Peyer's patch (tissue), 4 donors: ENCODE results near the gene TIGD3. TPM values are rescaled to one million over a fixed set of nuclear protein-coding genes. Genes with fewer than 3 reads are reported as not detected.
A peak's percentile ranks its signal among the peaks of the same experiment; 100 is the strongest.

Experiments used
- DNase-seq, 3 donors: peaks; one replicate each; pipeline ENCODE4 v3.0.0-alpha.2; 2017 to 2019
- H3K27ac ChIP-seq, 4 donors: fragments of 200-600 bp; sonication (generic); one replicate each; pipeline ENCODE4 v1.5.1; 2016 to 2019
- H3K27me3 ChIP-seq, 2 donors: fragments of 200-600 bp; sonication (generic); one replicate each; pipeline ENCODE4 v1.5.1; 2019
- H3K36me3 ChIP-seq, 3 donors: fragments of 200-600 bp; sonication (generic); one replicate each; pipeline ENCODE4 v1.5.1; 2016 to 2019
- H3K4me1 ChIP-seq, 4 donors: fragments of 200-600 bp; sonication (generic); one replicate each; pipeline ENCODE4 v1.5.1; 2016 to 2019
- H3K4me3 ChIP-seq, 4 donors: fragments of 200-600 bp; sonication (generic); 1 replicate in 3 of 4; 2 replicates in 1 of 4; pipeline ENCODE4 v1.5.1; 2016 to 2019; ENCODE audit warnings: mild to moderate bottlenecking in 1 of 4
- H3K9me3 ChIP-seq, 4 donors: fragments of 200-600 bp; sonication (generic); one replicate each; pipeline ENCODE4 v1.5.1; 2016 to 2019; ENCODE audit warnings: mild to moderate bottlenecking in 1 of 4
- POLR2A ChIP-seq, 2 donors: fragments of 450-650 bp; IDR thresholded peaks; one replicate each; pipeline ENCODE4 v1.5.1; 2017; ENCODE audit warnings: antibody characterized with exemption in 2 of 2, mild to moderate bottlenecking in 2 of 2, moderate library complexity in 2 of 2
- total RNA-seq, 4 donors: library from RNA; depleted of rRNA; stranded (reverse); fragments of >200 nt; gene quantifications; one replicate each; pipeline ENCODE4 v1.1.0, GENCODE V29; 2016
- TF ChIP-seq, protein P1 (sequence below), 6 experiments: fragments of 450-650 bp in 4 of 6; fragments of 200-600 bp in 2 of 6; sonication (generic) in 1 of 6; IDR thresholded peaks; one replicate each; pipeline ENCODE4 v1.5.1; 2017 to 2019; ENCODE audit warnings: antibody characterized with exemption in 6 of 6, mild to moderate bottlenecking in 3 of 6, moderate library complexity in 1 of 6

TIGD3 gene, protein sequence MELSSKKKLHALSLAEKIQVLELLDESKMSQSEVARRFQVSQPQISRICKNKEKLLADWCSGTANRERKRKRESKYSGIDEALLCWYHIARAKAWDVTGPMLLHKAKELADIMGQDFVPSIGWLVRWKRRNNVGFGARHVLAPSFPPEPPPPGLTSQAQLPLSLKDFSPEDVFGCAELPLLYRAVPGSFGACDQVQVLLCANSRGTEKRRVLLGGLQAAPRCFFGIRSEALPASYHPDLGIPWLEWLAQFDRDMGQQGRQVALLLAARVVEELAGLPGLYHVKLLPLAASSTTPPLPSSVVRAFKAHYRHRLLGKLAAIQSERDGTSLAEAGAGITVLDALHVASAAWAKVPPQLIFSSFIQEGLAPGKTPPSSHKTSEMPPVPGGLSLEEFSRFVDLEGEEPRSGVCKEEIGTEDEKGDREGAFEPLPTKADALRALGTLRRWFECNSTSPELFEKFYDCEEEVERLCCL
- total RNA-seq = 10 to 100 TPM in 1 of 4 donors, 1 to 10 TPM in 3; 3.3 to 11.7 (median 7.7) TPM

DNA sequence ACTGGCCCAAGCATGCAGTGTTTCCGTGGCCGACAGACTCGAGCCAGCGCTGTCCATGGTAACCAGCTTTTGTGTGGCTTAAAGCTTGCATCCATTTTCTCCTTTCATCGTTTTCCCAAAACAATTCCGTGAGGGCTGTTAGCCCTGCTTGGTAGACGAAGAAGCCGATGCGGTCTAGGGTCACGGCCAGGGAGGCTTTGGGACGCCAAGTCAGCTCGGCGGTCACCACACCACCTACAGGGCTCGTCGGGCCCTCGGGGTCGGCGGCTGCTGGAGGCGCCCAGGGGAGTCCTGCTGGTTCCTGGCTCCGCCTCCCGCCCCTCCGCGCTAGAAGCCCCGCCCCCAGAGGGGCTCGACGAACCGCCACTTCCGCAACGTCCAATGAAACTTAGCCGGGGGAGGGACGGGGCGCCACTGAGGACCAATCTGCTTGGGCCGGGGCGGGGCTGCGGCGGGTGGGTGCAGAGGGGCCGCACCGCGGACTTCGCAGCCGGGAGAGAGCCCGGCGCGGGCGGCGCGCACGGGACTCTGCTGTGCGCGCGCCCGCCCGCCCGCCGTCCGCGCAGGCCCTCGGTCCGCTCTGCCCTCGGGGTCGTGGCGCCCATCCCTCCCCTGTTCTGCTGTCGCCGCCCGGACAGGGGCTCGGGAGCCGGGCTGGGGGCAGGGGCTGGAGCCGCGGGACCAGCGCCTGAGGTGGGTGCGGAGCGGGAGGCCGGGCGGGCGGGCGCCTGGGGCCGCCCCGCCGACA is at the start of gene TIGD3:
Gene TIGD3, plus strand, starts transcription at position 487 of the 748 bp plus-strand sequence. CDS start 1,058 bp downstream, outside the sequence.
- TF ChIP-seq, protein P1, sequence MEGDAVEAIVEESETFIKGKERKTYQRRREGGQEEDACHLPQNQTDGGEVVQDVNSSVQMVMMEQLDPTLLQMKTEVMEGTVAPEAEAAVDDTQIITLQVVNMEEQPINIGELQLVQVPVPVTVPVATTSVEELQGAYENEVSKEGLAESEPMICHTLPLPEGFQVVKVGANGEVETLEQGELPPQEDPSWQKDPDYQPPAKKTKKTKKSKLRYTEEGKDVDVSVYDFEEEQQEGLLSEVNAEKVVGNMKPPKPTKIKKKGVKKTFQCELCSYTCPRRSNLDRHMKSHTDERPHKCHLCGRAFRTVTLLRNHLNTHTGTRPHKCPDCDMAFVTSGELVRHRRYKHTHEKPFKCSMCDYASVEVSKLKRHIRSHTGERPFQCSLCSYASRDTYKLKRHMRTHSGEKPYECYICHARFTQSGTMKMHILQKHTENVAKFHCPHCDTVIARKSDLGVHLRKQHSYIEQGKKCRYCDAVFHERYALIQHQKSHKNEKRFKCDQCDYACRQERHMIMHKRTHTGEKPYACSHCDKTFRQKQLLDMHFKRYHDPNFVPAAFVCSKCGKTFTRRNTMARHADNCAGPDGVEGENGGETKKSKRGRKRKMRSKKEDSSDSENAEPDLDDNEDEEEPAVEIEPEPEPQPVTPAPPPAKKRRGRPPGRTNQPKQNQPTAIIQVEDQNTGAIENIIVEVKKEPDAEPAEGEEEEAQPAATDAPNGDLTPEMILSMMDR (IDR thresholded peaks at IDR 0.05) = peak in 1 of 6 experiments; percentile 7
- TF ChIP-seq POLR2A (IDR thresholded peaks at IDR 0.05) = peak; percentile 64 to 96
- H3K9me3 ChIP-seq = no peaks in the 10 kb centered on the region
- peaks cover 0 to 34% (median 0%) of the 10 kb centered on the region in 3 donors for H3K36me3 ChIP-seq
- H3K4me3 ChIP-seq = peak within 1 kb of the TSS; percentile 82 to 97 (median 87)
- peaks cover 0 to 41% (median 7%) of the 10 kb centered on the region in 4 donors for H3K4me1 ChIP-seq
- DNase-seq = peak; percentile 98 to 99 (median 98)
- no peaks in the 10 kb centered on the region for H3K27me3 ChIP-seq
- peak within 1 kb of the TSS; percentile 81 to 92 (median 88) for H3K27ac ChIP-seq

DNA sequence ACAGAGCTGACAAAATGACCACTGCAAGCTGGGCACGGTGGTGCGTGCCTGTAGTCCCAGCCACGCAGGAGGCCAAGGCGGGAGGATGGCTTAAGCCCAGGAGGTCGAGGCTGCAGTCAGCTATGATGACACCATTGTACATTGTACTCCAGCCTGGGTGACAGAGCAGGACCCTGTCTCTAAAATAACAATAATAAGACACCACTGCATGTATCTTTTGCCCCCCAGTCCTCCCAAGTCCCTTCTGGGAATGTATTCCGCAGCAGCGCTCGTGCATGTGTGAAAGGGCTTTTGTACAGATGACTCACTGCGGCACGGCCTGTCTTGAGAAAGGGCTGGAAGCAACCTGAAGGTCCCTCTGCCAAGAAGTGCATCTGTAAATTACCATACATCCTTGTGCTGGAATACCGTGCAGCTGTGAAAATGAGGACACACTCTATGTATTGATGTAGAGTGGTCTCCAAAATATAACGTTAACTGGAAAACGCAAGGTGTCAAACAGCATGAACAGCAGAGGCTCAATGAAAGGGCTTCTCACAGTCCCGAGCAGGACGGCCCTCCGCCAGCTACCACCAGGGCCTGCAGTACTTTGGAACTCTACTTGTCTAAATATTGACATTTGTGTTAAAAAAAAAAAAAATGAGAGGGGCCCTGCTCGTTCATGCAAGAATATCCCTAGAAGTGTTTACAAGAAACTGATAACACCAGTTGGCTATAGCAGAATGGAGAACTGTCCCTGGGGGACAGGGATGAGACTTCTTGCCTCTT is 48.9 kb upstream of the TIGD3 start:
- no peaks in the 10 kb centered on the region for H3K9me3 ChIP-seq

DNA sequence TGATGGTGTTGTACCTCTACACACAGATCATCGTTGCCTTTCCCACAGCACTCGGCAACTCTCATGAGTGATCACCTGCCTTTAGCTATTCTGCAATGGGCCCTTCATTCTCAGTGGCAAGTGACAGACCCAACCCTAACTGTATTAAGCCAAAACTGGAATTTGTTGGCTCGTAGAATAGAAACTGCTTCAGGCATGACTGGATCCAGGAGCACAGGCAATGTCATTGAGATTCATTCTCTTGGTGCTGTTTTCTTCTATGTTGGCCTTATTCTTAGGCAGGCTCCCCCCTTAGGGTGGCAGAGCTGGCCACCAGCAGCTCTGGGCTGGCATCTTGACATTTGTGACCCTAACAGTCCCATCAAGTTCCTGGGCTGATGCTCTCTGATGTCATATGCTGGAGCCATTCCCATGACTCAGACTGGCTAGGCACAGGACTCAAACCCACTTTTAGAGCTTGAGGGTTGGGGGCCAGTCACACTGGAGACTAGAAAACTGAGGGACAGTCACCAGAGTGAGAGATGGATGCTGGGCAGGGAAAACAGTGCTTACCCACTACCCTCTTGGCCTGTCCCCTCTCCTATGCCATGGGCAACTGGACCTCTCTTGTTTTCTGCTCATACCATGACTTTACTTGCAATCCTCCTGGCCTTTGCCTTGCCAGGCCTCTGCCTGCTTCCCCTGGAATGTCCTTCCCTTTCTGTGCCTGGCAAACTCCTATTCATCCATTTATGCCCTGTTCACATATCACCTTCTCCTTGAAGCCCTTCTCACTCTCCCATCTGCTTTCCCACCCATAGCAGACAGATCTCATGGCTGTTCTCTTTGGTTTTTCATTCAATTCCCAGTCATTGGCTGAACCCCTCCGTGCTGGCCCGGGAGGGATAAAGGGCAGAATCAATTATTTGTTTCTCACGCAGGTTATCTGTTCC is 47.0 kb upstream of the TIGD3 start:
- DNase-seq = no peak
- H3K4me1 ChIP-seq = peaks cover 0 to 49% (median 0%) of the 10 kb centered on the region in 4 donors
- no peaks in the 10 kb centered on the region for H3K36me3 ChIP-seq
- H3K9me3 ChIP-seq = no peaks in the 10 kb centered on the region
- peak overlapping the region in 1 of 4 donors; percentile 30 for H3K27ac ChIP-seq
- H3K4me3 ChIP-seq = no peak overlapping the region
- TF ChIP-seq POLR2A (IDR thresholded peaks at IDR 0.05) = no peak
- TF ChIP-seq, protein P1 (IDR thresholded peaks at IDR 0.05) = no peak
- no peaks in the 10 kb centered on the region for H3K27me3 ChIP-seq

More for the DNA sequence above, 48.9 kb upstream of the TIGD3 start:
- Histone ChIP-seq H3K36me3 (no peaks in the 10 kb centered on the region), H3K27me3 (no peaks in the 10 kb centered on the region), H3K4me3 (no peak overlapping the region), H3K4me1 (peaks cover 0 to 46% (median 0%) of the 10 kb centered on the region in 4 donors), H3K27ac (peak overlapping the region in 3 of 4 donors; percentile 38 to 63 (median 59))
- no peak for TF ChIP-seq POLR2A (IDR thresholded peaks at IDR 0.05)
- TF ChIP-seq, protein P1 (IDR thresholded peaks at IDR 0.05) = no peak
- DNase-seq = peak in 1 of 3 donors; percentile 67

DNA sequence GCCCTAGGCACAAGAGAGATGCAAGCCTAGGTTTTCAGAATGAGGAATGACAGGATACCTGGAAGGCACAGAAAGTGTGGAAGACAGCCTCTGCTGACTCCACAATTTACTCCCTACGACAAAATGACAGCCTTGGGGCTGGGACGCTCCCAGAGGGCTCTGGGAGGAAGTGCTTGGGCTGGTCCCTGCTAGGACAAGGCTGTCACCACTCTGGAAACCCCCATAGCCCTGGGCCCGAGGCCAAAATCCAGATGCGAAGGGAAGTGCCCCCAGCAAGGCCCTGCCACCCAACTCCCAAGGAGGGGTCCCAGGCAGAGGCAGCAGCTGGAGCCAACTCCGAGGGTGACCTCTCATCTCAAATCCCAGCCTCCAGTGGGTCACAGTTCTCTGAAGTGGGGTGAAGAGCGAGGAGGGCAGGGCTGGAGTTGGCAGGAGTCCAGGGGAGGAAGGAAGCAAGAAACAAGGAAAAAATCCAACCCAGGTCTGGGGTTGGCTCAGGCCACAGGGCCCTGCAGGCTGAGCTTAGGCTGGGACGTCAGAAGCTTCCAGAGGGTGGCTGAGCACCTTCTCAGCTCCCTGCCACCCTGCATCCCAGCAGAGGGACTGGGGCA is 46.2 kb upstream of the TIGD3 start:
- no peak for DNase-seq

More for the DNA sequence above, 46.2 kb upstream of the TIGD3 start:
- no peaks in the 10 kb centered on the region for H3K27me3 ChIP-seq
- H3K27ac ChIP-seq = peak overlapping the region in 3 of 4 donors; percentile 12 to 42 (median 21)
- no peaks in the 10 kb centered on the region for H3K9me3 ChIP-seq
- H3K4me3 ChIP-seq = no peak overlapping the region
- TF ChIP-seq, protein P1 (IDR thresholded peaks at IDR 0.05) = no peak
- TF ChIP-seq POLR2A (IDR thresholded peaks at IDR 0.05) = no peak
- H3K4me1 ChIP-seq = peaks cover 0 to 55% (median 0%) of the 10 kb centered on the region in 4 donors
- no peaks in the 10 kb centered on the region for H3K36me3 ChIP-seq
